ENCODE measurements around the gene FAM174B. TPM values are rescaled to one million over a fixed set of nuclear protein-coding genes. Genes with fewer than 3 reads are reported as not detected.

The FAM174B gene
- total and polyA plus RNA-seq, 4 donors, result 2.5 to 4.5 (median 3.8) TPM

GRCh38 chr15:92663250-92663951 is 7.8 kb upstream of the FAM174B start (continued):
- TF ChIP-seq CTCF (IDR thresholded peaks at IDR 0.05; ENCODE audit: low read depth, low read length, missing input control) (no peak), SP1 (IDR thresholded peaks at IDR 0.05) (no peak)

GRCh38 chr15:92662762-92663161 is 7.2 kb upstream of the FAM174B start:
- no peaks in the 10 kb centered on the region for H3K27me3 ChIP-seq (ENCODE audit: control insufficient read depth in 4 of 4, insufficient read depth in 4 of 4, low read length in 3 of 4)
- peaks cover 15 to 33% (median 25%) of the 10 kb centered on the region in 4 donors for H3K4me1 ChIP-seq (ENCODE audit: control insufficient read depth in 4 of 4, insufficient read depth in 4 of 4, low read length in 3 of 4)
- no peak overlapping the region for H3K4me3 ChIP-seq (ENCODE audit: low read depth in 1 of 3, low read length in 3 of 3)
- WGBS, result 94% methylated on average over 4 of the region's 4 CpGs
- H3K9me3 ChIP-seq (ENCODE audit: control insufficient read depth in 4 of 4, low read length in 3 of 4), result no peaks in the 10 kb centered on the region
- TF ChIP-seq NR2F2 (IDR thresholded peaks at IDR 0.05) (no peak), ZBTB33 (IDR thresholded peaks at IDR 0.05) (no peak), JUND (IDR thresholded peaks at IDR 0.05) (no peak), EGR1 (IDR thresholded peaks at IDR 0.05; ENCODE audit: low read depth in 2 of 2) (no peak), REST (IDR thresholded peaks at IDR 0.05) (no peak), FOXA2 (IDR thresholded peaks at IDR 0.05) (no peak), CTCF (IDR thresholded peaks at IDR 0.05; ENCODE audit: low read depth, low read length, missing input control) (no peak)
- H3K36me3 ChIP-seq (ENCODE audit: control insufficient read depth in 4 of 4, insufficient read depth in 3 of 4, low read depth in 1 of 4, low read length in 3 of 4), result no peaks in the 10 kb centered on the region
- H3K9ac ChIP-seq (ENCODE audit: low read depth in 1 of 2, low read length in 2 of 2), result no peak overlapping the region
- DNase-seq (ENCODE audit: low spot score), result no peak
- H3K27ac ChIP-seq (ENCODE audit: low read depth in 1 of 2, low read length in 2 of 2), result no peak overlapping the region

GRCh38 chr15:92661956-92662355 is 6.4 kb upstream of the FAM174B start:
- H3K27ac ChIP-seq (ENCODE audit: low read depth in 1 of 2, low read length in 2 of 2), result no peak overlapping the region
- no peak for DNase-seq (ENCODE audit: low spot score)
- H3K27me3 ChIP-seq (ENCODE audit: control insufficient read depth in 4 of 4, insufficient read depth in 4 of 4, low read length in 3 of 4), result no peaks in the 10 kb centered on the region
- no peak overlapping the region for H3K9ac ChIP-seq (ENCODE audit: low read depth in 1 of 2, low read length in 2 of 2)
- peaks cover 9 to 25% (median 18%) of the 10 kb centered on the region in 4 donors for H3K4me1 ChIP-seq (ENCODE audit: control insufficient read depth in 4 of 4, insufficient read depth in 4 of 4, low read length in 3 of 4)
- H3K36me3 ChIP-seq (ENCODE audit: control insufficient read depth in 4 of 4, insufficient read depth in 3 of 4, low read depth in 1 of 4, low read length in 3 of 4), result no peaks in the 10 kb centered on the region
- no peak overlapping the region for H3K4me3 ChIP-seq (ENCODE audit: low read depth in 1 of 3, low read length in 3 of 3)
- no peaks in the 10 kb centered on the region for H3K9me3 ChIP-seq (ENCODE audit: control insufficient read depth in 4 of 4, low read length in 3 of 4)
- TF ChIP-seq RAD21 (IDR thresholded peaks at IDR 0.05) (no peak), ZBTB33 (IDR thresholded peaks at IDR 0.05) (no peak), EGR1 (IDR thresholded peaks at IDR 0.05; ENCODE audit: low read depth in 2 of 2) (no peak), SP1 (IDR thresholded peaks at IDR 0.05) (no peak), CTCF (IDR thresholded peaks at IDR 0.05; ENCODE audit: low read depth, low read length, missing input control) (no peak)

All from liver (tissue), 9 donors.